ENCODE results near the gene PCDHGA1.
"Not testable (repeated sequence)": the region's sequence is repeated elsewhere in the genome, so short reads cannot be mapped to it uniquely, and the experiment has no call there.

The PCDHGA1 gene

DNA sequence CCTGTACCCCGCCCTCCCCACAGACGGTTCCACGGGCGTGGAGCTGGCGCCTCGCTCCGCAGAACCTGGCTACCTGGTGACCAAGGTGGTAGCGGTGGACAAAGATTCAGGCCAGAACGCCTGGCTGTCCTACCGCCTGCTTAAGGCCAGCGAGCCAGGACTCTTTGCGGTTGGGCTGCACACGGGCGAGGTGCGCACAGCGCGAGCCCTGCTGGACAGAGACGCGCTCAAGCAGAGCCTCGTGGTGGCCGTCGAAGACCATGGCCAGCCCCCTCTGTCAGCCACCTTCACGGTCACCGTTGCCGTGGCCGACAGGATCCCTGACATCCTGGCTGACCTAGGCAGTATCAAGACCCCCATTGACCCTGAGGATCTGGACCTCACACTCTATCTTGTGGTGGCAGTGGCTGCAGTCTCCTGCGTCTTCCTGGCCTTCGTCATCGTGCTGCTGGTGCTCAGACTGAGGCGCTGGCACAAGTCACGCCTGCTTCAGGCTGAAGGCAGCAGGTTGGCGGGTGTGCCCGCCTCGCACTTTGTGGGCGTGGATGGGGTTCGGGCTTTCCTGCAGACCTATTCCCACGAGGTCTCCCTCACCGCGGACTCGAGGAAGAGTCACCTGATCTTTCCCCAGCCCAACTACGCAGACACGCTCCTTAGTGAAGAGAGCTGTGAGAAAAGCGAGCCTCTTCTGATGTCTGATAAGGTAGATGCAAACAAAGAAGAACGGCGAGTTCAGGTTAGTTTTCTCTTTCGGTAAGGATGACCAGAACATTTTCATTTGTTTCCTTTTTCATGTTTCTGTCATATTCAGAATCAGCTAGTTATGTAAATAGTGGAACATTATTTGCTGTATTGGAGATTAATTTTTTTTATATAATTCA lies 35.9 kb downstream of the PCDHGA1 start:
- Histone ChIP-seq H3K36me3 (ENCODE audit: control insufficient read depth, insufficient read depth, low read length) (no peaks in the 10 kb centered on the region; the same call in 1 of the 2 replicates), H3K4me3 (ENCODE audit: low read depth, low read length) (no peak overlapping the region), H3K27me3 (ENCODE audit: control insufficient read depth, insufficient read depth, low read length) (no peaks in the 10 kb centered on the region)

GRCh38 chr5:141369994-141370848 lies 39.9 kb downstream of the PCDHGA1 start, which contains the start of gene PCDHGB3:
PCDHGB3 (plus strand) TSS chr5:141370242; CDS start chr5:141370395, 153 bp downstream.
- no peak within 1 kb of the TSS for H3K9ac ChIP-seq (ENCODE audit: low read length)
- H3K27ac ChIP-seq (ENCODE audit: low read depth, low read length), result no peak within 1 kb of the TSS
- H3K27me3 ChIP-seq (ENCODE audit: control insufficient read depth, insufficient read depth, low read length), result no peaks in the 10 kb centered on the region
- no peaks in the 10 kb centered on the region for H3K4me1 ChIP-seq (ENCODE audit: control insufficient read depth, insufficient read depth, low read length)
- H3K4me3 ChIP-seq (ENCODE audit: low read depth, low read length), result peak within 1 kb of the TSS; percentile 21
- H3K36me3 ChIP-seq (ENCODE audit: control insufficient read depth, insufficient read depth, low read length), result no peaks in the 10 kb centered on the region; the same call in 1 of the 2 replicates
- H3K9me3 ChIP-seq (ENCODE audit: control insufficient read depth, insufficient read depth, low read depth, low read length), result peaks cover 57% of the 10 kb centered on the region

More for the DNA sequence above, 35.9 kb downstream of the PCDHGA1 start:
- H3K27ac ChIP-seq (ENCODE audit: low read depth, low read length), result no peak overlapping the region
- no peaks in the 10 kb centered on the region for H3K4me1 ChIP-seq (ENCODE audit: control insufficient read depth, insufficient read depth, low read length)
- H3K9me3 ChIP-seq (ENCODE audit: control insufficient read depth, insufficient read depth, low read depth, low read length), result peaks cover 61% of the 10 kb centered on the region
- H3K9ac ChIP-seq (ENCODE audit: low read length), result no peak overlapping the region

GRCh38 chr5:141371572-141372475 lies 41.5 kb downstream of the PCDHGA1 start:
- Histone ChIP-seq H3K9me3 (ENCODE audit: control insufficient read depth, insufficient read depth, low read depth, low read length) (peaks cover 55% of the 10 kb centered on the region), H3K27ac (ENCODE audit: low read depth, low read length) (no peak overlapping the region), H3K36me3 (ENCODE audit: control insufficient read depth, insufficient read depth, low read length) (no peaks in the 10 kb centered on the region), H3K9ac (ENCODE audit: low read length) (no peak overlapping the region), H3K4me1 (ENCODE audit: control insufficient read depth, insufficient read depth, low read length) (no peaks in the 10 kb centered on the region), H3K4me3 (ENCODE audit: low read depth, low read length) (no peak overlapping the region), H3K27me3 (ENCODE audit: control insufficient read depth, insufficient read depth, low read length) (no peaks in the 10 kb centered on the region)

DNA sequence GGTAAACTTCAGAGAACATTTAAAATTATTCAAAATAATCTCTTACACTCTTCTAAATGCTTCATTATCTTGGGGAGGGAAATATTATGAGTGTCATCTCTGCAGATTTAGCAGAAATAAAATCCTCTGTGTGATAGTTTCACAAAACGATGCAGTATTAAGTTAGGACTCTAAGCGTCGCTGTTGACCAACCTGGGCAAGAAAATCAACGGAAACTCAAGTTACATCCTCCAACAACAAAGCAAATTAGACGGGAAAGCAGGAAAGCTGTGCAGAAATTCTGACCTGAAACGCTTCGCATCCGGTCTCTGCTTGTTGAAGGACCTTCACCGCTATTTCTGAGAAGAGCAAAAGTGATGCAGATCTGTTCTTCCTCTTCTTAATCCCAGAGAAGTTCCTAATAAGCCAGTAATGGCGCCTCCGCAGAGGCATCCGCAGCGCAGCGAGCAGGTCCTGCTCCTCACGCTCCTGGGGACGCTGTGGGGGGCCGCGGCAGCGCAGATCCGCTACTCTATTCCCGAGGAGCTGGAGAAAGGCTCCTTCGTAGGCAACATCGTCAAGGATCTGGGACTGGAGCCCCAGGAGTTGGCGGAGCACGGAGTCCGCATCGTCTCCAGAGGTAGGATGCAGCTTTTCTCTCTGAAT lies 43.5 kb downstream of the PCDHGA1 start, which contains the start of gene PCDHGA6:
PCDHGA6 (plus strand) TSS at position 219 of the 645 bp plus-strand sequence; CDS start at position 412, 193 bp downstream.
- Histone ChIP-seq H3K27me3 (ENCODE audit: control insufficient read depth, insufficient read depth, low read length) (no peaks in the 10 kb centered on the region), H3K9me3 (ENCODE audit: control insufficient read depth, insufficient read depth, low read depth, low read length) (peaks cover 57% of the 10 kb centered on the region), H3K4me1 (ENCODE audit: control insufficient read depth, insufficient read depth, low read length) (no peaks in the 10 kb centered on the region), H3K9ac (ENCODE audit: low read length) (no peak within 1 kb of the TSS), H3K27ac (ENCODE audit: low read depth, low read length) (no peak within 1 kb of the TSS), H3K4me3 (ENCODE audit: low read depth, low read length) (peak within 1 kb of the TSS; percentile 18; the same call in 1 of the 2 replicates), H3K36me3 (ENCODE audit: control insufficient read depth, insufficient read depth, low read length) (no peaks in the 10 kb centered on the region)

- Histone ChIP-seq H3K4me1 (ENCODE audit: control insufficient read depth, insufficient read depth, low read length) (no peaks in the 10 kb centered on the region), H3K4me3 (ENCODE audit: low read depth, low read length) (no peak overlapping the region), H3K9me3 (ENCODE audit: control insufficient read depth, insufficient read depth, low read depth, low read length) (peaks cover 55% of the 10 kb centered on the region), H3K9ac (ENCODE audit: low read length) (no peak overlapping the region), H3K36me3 (ENCODE audit: control insufficient read depth, insufficient read depth, low read length) (no peaks in the 10 kb centered on the region), H3K27me3 (ENCODE audit: control insufficient read depth, insufficient read depth, low read length) (no peaks in the 10 kb centered on the region), H3K27ac (ENCODE audit: low read depth, low read length) (no peak overlapping the region)
These were observed 44.3 kb downstream of the PCDHGA1 start for GRCh38 chr5:141374627-141375026.

- not testable (repeated sequence) for H3K4me1 ChIP-seq (ENCODE audit: control insufficient read depth, insufficient read depth, low read length); H3K4me3 ChIP-seq (ENCODE audit: low read depth, low read length); H3K27ac ChIP-seq (ENCODE audit: low read depth, low read length); H3K27me3 ChIP-seq (ENCODE audit: control insufficient read depth, insufficient read depth, low read length); H3K9ac ChIP-seq (ENCODE audit: low read length); H3K36me3 ChIP-seq (ENCODE audit: control insufficient read depth, insufficient read depth, low read length)
- H3K9me3 ChIP-seq (ENCODE audit: control insufficient read depth, insufficient read depth, low read depth, low read length), result peaks cover 50% of the 10 kb centered on the region
These were observed 45.3 kb downstream of the PCDHGA1 start for GRCh38 chr5:141375444-141376155.

GRCh38 chr5:141382469-141383294 lies 52.4 kb downstream of the PCDHGA1 start, which contains the start of gene PCDHGA7:
PCDHGA7 (plus strand) TSS chr5:141382742; CDS start chr5:141382900, 158 bp downstream.
- Histone ChIP-seq H3K36me3 (ENCODE audit: control insufficient read depth, insufficient read depth, low read length) (no peaks in the 10 kb centered on the region), H3K4me1 (ENCODE audit: control insufficient read depth, insufficient read depth, low read length) (no peaks in the 10 kb centered on the region), H3K9ac (ENCODE audit: low read length) (peak within 1 kb of the TSS; percentile 54), H3K27me3 (ENCODE audit: control insufficient read depth, insufficient read depth, low read length) (peaks cover 12% of the 10 kb centered on the region), H3K4me3 (ENCODE audit: low read depth, low read length) (peak within 1 kb of the TSS; percentile 71), H3K9me3 (ENCODE audit: control insufficient read depth, insufficient read depth, low read depth, low read length) (peaks cover 32% of the 10 kb centered on the region), H3K27ac (ENCODE audit: low read depth, low read length) (no peak within 1 kb of the TSS)

DNA sequence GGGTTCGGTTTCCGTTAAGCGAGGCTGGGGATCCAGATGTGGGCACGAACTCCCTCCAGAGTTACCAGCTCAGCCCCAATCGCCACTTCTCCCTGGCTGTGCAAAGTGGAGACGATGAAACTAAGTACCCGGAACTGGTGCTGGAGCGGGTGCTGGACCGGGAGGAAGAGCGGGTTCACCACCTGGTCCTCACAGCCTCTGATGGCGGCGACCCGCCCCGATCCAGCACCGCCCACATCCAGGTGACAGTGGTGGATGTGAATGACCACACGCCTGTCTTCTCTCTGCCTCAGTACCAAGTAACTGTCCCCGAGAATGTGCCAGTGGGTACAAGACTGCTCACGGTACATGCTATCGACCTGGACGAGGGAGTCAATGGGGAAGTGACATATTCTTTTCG lies 53.0 kb downstream of the PCDHGA1 start:
- Histone ChIP-seq H3K27me3 (ENCODE audit: control insufficient read depth, insufficient read depth, low read length) (peaks cover 16% of the 10 kb centered on the region), H3K4me1 (ENCODE audit: control insufficient read depth, insufficient read depth, low read length) (no peaks in the 10 kb centered on the region), H3K4me3 (ENCODE audit: low read depth, low read length) (peak overlapping the region; percentile 71), H3K9me3 (ENCODE audit: control insufficient read depth, insufficient read depth, low read depth, low read length) (peaks cover 34% of the 10 kb centered on the region), H3K9ac (ENCODE audit: low read length) (no peak overlapping the region), H3K36me3 (ENCODE audit: control insufficient read depth, insufficient read depth, low read length) (peaks cover 1% of the 10 kb centered on the region; the same call in 1 of the 2 replicates), H3K27ac (ENCODE audit: low read depth, low read length) (no peak overlapping the region)
